ENCODE measurements around the gene CCNQ.

CCNQ gene

GRCh38 chrX:153645151-153645550 lies 46.2 kb upstream of the CCNQ start:
- TF ChIP-seq SIN3A (IDR thresholded peaks at IDR 0.05; ENCODE audit: borderline replicate concordance, insufficient read depth, low read length) = no peak
- TF ChIP-seq REST (IDR thresholded peaks at IDR 0.05; ENCODE audit: insufficient read depth in 1 of 2, low read depth in 2 of 2, low read length in 2 of 2) = no peak
- no peak for TF ChIP-seq POLR2AphosphoS5 (IDR thresholded peaks at IDR 0.05; ENCODE audit: low read depth, low read length)

DNA sequence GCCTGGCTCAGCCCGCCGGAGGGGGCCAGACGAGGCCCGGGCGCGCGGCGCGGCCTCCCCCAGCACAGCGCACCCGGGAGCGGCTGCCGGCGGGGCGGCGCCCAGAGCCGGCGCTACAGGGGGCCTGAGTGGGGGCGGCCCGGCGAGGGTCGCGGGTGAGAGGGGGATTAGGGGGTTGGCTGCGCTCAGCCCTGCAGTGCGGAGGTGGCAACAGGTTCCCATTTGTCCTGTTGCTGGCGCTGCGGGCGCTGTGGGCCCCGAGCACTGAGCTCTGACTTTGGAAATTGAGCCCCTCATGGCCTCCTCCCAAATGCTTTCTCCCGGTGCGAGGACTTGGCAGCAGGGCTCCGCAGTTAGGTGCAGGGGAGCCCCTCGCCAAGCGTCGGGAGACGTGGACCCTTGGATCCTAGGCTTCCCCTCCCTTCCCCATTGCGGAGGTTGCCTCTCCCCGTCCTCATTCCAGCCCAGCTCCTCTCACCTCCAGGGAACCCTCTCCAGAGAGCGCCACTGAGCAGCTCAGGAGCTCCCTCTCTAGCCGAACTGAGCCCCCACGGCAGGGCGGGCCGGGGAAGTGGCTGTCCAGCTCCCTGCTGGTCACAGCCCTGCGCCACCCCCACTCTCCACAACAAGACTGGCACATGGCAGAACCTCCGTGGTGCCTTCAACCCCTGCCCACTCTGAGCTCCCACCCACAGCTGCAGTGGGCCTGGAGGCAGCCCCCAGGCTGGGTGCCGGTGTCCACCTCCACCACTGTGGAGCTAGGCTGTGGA lies 45.6 kb upstream of the CCNQ start:
- TF ChIP-seq POLR2AphosphoS5 (IDR thresholded peaks at IDR 0.05; ENCODE audit: low read depth, low read length) = no peak
- TF ChIP-seq SIN3A (IDR thresholded peaks at IDR 0.05; ENCODE audit: borderline replicate concordance, insufficient read depth, low read length) = no peak
- no peak for TF ChIP-seq TAF1 (IDR thresholded peaks at IDR 0.05; ENCODE audit: borderline replicate concordance, insufficient read depth, low read length)
- no peak for TF ChIP-seq REST (IDR thresholded peaks at IDR 0.05; ENCODE audit: insufficient read depth in 1 of 2, low read depth in 2 of 2, low read length in 2 of 2)
- TF ChIP-seq FOXP2 (optimal IDR thresholded peaks at IDR 0.05; ENCODE audit: borderline replicate concordance, extremely low read depth, extremely low read length, insufficient read depth) = no peak

DNA sequence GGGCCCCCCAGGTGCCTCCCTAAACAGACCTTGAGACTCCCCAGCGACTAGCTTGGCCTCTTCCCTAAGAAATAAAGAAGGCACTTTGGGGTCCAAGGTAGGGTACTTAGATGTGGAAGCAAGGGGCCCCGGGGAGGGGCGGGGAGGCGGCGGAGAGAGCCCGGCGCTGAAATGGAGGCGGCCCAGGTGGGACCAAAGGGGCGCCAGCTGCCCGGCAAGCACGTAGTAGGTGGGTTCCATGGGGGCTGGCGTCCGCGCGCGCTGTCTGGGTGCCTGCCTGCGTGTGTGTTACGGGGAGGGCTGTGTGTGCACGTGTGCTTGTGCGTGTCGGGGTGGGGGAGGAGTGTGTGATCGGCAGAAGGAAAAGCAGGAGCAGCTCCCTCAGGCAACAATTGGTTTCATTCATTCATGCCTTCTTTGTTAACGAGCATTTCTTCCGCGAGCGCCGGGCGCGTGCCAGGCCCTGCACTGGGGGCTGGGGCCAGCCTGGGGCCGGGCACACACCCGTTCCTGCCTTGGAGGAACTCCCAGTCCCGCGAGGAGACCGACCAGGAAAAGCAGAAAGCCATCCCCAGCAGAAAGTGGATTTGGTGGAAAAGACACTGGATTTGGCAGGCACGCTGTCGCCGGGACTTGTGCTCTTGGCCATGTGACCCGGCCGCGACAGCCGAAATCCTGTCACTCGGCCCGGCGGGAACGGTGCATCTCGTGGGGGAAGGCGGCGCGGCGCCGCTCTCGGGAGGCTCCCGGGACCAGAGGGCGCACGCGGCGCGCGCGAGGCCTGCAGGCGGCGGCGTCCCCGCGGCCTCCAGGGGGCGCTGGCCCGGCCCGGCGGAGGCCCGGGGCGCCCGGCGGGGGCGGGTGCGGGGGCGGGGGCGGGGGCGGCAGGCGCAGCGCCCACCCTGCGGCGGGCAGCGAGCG lies 44.8 kb upstream of the CCNQ start:
- TF ChIP-seq TAF1 (IDR thresholded peaks at IDR 0.05; ENCODE audit: borderline replicate concordance, insufficient read depth, low read length) = no peak
- no peak for TF ChIP-seq FOXP2 (optimal IDR thresholded peaks at IDR 0.05; ENCODE audit: borderline replicate concordance, extremely low read depth, extremely low read length, insufficient read depth)
- no peak for TF ChIP-seq REST (IDR thresholded peaks at IDR 0.05; ENCODE audit: insufficient read depth in 1 of 2, low read depth in 2 of 2, low read length in 2 of 2)
- TF ChIP-seq POLR2AphosphoS5 (IDR thresholded peaks at IDR 0.05; ENCODE audit: low read depth, low read length) = no peak
- TF ChIP-seq SIN3A (IDR thresholded peaks at IDR 0.05; ENCODE audit: borderline replicate concordance, insufficient read depth, low read length) = no peak

- TF ChIP-seq FOXP2 (optimal IDR thresholded peaks at IDR 0.05; ENCODE audit: borderline replicate concordance, extremely low read depth, extremely low read length, insufficient read depth) (no peak), POLR2AphosphoS5 (IDR thresholded peaks at IDR 0.05; ENCODE audit: low read depth, low read length) (no peak), REST (IDR thresholded peaks at IDR 0.05; ENCODE audit: insufficient read depth in 1 of 2, low read depth in 2 of 2, low read length in 2 of 2) (no peak), TAF1 (IDR thresholded peaks at IDR 0.05; ENCODE audit: borderline replicate concordance, insufficient read depth, low read length) (no peak), SIN3A (IDR thresholded peaks at IDR 0.05; ENCODE audit: borderline replicate concordance, insufficient read depth, low read length) (no peak)
Observed at GRCh38 chrX:153642655-153643430, 43.9 kb upstream of the CCNQ start.

Data from PFSK-1 (cell line).